ENCODE data around the gene CDCA4.
A peak's percentile ranks its signal among the peaks of the same experiment; 100 is the strongest.
"Not testable (repeated sequence)": the region's sequence is repeated elsewhere in the genome, so short reads cannot be mapped to it uniquely, and the experiment has no call there.

CDCA4 gene

GRCh38 chr14:105034315-105035039, 13.6 kb upstream of the CDCA4 start:
- H3K4me3 ChIP-seq (ENCODE audit: control insufficient read depth, low read depth, low read length), result no peak overlapping the region

DNA sequence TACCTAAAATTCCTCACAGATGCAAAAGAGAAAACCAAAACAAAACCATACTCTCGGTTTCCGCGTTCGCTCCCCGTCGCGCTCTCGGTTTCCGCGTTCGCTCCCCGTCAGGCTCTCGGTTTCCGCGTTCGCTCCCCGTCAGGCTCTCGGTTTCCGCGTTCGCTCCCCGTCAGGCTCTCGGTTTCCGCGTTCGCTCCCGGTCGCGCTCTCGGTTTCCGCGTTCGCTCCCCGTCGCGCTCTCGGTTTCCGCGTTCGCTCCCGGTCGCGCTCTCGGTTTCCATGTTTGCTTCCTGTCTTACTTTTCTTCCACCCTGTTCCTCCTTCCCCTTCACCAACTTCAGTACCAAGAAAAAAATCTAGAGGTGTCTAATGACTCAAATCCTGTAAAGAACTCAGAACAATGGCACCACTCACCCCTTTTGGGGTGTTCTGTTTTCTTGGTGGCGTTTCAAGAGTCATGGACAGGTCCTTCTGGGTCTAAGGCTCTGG, 12.6 kb upstream of the CDCA4 start:
- DNase-seq (ENCODE audit: low read depth), result not testable (repeated sequence)
- H3K4me3 ChIP-seq (ENCODE audit: control insufficient read depth, low read depth, low read length), result peak overlapping the region; percentile 50

More at GRCh38 chr14:105034315-105035039, 13.6 kb upstream of the CDCA4 start:
- DNase-seq (ENCODE audit: low read depth), result no peak
- no peak for TF ChIP-seq CTCF (IDR thresholded peaks at IDR 0.05; ENCODE audit: control insufficient read depth, insufficient read depth, low read depth, low read length, missing control alignments)

DNA sequence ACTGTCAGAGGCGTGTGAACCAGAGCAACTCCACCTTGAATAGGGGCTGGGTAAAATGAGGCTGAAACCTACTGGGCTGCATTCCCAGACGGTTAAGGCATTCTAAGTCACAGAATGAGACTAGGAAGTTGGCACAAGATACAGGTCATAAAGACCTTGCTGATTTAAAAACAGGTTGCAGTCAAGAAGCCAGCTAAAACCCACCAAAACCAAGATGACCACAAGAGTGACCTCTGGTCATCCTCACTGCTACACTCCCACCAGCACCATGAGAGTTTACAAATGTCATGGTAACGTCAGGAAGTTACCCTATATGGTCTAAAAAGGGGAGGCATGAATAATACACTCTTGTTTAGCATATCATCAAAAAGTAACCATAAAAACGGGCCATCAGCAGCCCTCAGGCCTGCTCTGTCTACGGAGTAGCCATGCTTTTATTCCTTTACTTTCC, 11.6 kb upstream of the CDCA4 start:
- not testable (repeated sequence) for DNase-seq (ENCODE audit: low read depth); H3K4me3 ChIP-seq (ENCODE audit: control insufficient read depth, low read depth, low read length)

DNA sequence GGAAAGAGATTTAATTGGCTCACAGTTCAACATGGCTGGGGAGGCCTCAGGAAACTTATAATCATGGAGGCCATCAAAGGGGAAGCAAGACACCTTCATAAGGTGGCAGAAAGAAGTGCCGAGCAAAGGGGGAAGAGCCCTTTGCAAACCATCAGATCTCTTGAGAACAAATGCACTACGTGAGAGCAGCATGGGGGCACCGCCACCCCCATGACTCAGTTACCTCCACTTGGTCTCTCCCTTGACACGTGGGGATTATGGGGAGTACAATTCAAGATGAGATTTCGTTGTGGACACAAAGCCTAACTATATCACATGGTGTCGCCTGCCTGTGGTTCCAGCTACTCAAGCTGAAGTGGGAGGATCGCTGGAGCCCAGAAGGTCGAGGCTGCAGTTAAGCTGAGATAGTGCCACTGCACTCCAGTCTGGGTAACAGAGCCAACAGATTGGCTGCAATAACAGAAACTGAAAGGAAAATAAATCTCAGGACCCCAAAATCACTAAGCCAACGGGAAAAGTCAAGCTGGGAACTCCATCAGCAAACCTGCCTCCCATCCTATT, 10.0 kb upstream of the CDCA4 start:
- no peak overlapping the region for H3K4me3 ChIP-seq (ENCODE audit: control insufficient read depth, low read depth, low read length)
- no peak for TF ChIP-seq CTCF (IDR thresholded peaks at IDR 0.05; ENCODE audit: control insufficient read depth, insufficient read depth, low read depth, low read length, missing control alignments)
- no peak for DNase-seq (ENCODE audit: low read depth)

DNA sequence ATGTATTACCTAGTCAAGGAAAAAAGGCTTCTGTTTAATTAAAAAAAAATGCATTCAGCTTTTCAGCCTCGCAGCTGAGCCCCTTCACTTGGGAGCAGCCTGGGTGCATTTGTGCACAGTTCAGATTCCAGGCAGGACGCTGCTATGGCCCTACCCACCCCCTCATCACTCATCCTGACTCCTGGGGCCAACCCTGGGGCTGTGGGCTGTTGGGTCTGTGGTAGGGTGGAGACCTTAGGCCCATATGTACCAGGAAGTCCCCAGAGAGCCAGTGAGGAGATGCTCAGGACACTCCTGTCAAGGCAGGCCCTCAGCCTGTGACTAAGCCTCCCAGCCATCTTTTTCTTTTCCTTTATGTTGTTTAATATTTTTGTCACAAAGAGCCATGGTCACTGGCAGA, 9.3 kb upstream of the CDCA4 start:
- no peak for DNase-seq (ENCODE audit: low read depth)
- no peak for TF ChIP-seq CTCF (IDR thresholded peaks at IDR 0.05; ENCODE audit: control insufficient read depth, insufficient read depth, low read depth, low read length, missing control alignments)
- no peak overlapping the region for H3K4me3 ChIP-seq (ENCODE audit: control insufficient read depth, low read depth, low read length)

DNA sequence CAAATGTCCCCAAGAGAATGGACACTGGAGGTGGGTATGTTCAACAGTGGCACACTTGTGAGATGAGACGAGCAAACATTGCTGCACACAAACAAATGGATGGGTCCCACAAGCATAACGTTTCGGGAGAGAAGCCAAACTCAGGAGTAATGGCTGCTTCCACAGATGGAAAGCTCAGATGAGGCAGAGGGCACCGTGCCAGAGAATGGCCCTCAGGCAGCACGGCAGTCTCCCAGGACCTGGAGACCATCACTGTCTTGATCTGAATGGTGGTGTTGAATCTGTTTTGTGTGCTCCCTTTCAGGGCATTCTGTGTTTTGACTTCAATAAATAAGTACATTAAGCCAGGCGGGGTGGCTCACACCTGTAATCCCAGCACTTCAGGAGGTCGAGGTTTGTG, 8.5 kb upstream of the CDCA4 start:
- TF ChIP-seq CTCF (IDR thresholded peaks at IDR 0.05; ENCODE audit: control insufficient read depth, insufficient read depth, low read depth, low read length, missing control alignments), result no peak
- no peak overlapping the region for H3K4me3 ChIP-seq (ENCODE audit: control insufficient read depth, low read depth, low read length)
- DNase-seq (ENCODE audit: low read depth), result no peak

DNA sequence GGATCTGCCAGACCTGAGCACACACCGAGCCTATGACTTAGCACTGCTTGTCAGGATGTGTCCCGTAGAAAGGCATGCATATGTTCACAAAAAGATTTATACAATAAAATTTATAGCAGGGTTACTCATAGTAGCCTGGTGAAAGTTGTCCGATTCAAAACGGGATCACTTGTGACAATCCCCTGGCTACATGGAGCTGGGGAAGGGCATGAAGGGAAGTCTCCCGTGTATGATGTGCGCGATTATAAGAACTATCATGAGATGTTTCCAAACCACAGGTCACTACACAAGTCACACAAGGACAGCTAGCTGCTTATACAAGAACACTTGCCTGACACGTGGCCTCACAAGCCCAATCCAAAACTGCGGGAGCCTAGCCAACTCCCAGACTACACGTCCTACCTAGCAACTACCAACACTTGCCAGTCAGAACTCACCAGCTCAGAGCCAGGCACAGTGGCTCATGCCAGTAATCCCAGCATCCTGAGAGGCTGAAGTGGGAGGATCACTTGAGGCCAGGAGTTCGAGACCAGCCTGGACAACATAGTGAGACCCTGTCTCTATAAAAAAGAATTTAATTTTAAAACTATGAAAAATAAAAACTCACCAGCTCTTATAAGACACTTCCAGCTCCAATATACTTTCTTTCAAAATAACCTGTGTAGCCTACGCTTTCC, 7.5 kb upstream of the CDCA4 start:
- no peak overlapping the region for H3K4me3 ChIP-seq (ENCODE audit: control insufficient read depth, low read depth, low read length)
- no peak for TF ChIP-seq CTCF (IDR thresholded peaks at IDR 0.05; ENCODE audit: control insufficient read depth, insufficient read depth, low read depth, low read length, missing control alignments)
- no peak for DNase-seq (ENCODE audit: low read depth)

- not testable (repeated sequence) for H3K4me3 ChIP-seq (ENCODE audit: control insufficient read depth, low read depth, low read length); DNase-seq (ENCODE audit: low read depth)
Observed at GRCh38 chr14:105027718-105028117, 6.8 kb upstream of the CDCA4 start.
